Tibial nerve (tissue), 3 donors: ENCODE measurements around the gene LANCL2.

ENCODE experiments used
- CTCF ChIP-seq, 5 experiments: fragments of 200-600 bp in 3 of 5; fragments of 450-650 bp in 2 of 5; sonication (generic) in 3 of 5; IDR thresholded peaks; one replicate each; pipeline ENCODE4 v1.5.1; 2016 to 2019; ENCODE audit warnings: antibody characterized with exemption in 5 of 5, mild to moderate bottlenecking in 3 of 5, moderate library complexity in 2 of 5
- POLR2A ChIP-seq, 2 donors: fragments of 450-650 bp; IDR thresholded peaks; one replicate each; pipeline ENCODE4 v1.6.1; 2017; ENCODE audit warnings: antibody characterized with exemption in 2 of 2, mild to moderate bottlenecking in 2 of 2, moderate library complexity in 2 of 2

DNA sequence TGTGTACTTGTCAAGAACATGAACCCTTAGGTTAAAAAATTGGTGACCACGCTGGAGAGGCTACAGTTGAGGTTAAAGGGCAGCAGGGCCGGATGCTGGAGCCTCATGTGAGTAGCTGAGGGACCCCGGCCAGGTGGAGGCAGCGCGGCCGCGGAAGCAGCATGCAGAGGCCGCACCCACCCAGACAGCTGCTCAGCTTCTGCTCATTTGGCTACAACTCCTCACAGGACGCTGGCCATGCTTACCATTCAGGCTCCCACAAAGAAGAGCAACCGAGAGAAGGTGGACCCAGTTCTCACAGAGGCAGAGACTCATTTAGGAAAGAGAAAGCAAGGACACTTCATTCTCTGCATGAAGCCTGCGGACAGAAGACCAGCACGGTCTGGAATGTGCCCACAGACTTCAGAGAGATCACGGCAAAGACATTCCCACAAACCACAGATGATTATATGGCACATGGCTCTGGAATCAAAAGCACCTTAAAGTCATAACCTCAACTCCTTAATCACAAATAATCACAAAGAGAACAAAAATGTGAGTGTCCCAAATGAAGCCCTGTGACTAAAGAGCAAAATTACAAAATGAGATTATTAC, 112.7 kb downstream of the LANCL2 start:
- TF ChIP-seq CTCF (IDR thresholded peaks at IDR 0.05) (no peak), POLR2A (IDR thresholded peaks at IDR 0.05) (no peak)
